ENCODE measurements around the gene TH.

Gene TH

DNA sequence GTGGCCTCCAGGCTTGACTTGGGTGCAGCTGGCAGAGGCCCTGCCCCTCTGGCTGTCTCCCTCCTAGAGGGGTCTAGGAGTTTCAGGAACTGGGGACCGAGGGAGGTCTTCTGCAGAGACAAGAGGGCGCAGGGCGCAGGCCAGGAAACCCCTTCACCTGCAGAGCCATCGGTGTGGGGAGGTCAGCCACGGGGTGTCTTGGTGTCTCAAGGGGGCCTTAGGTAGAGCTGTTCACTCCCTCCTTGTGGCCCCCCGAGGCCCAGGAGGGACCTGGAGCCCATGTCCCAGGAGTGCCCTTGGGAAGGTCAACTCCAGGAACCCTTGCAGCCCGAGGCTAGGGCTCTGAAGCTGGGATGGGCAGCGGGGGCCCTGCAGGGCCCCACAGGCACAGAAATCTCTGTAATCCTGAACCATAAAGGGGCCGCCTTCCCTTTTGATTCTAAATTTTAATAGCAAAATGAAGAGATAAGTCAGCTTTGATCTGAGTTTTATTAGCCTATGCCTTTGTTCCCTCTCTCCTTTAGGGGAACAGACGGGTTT, 31.4 kb upstream of the TH start:
- no peak for TF ChIP-seq ZFX (IDR thresholded peaks at IDR 0.05; ENCODE audit: borderline replicate concordance)
- no peak for TF ChIP-seq CTCF (IDR thresholded peaks at IDR 0.05)
- peak overlapping the region; percentile 48 for H3K27ac ChIP-seq

DNA sequence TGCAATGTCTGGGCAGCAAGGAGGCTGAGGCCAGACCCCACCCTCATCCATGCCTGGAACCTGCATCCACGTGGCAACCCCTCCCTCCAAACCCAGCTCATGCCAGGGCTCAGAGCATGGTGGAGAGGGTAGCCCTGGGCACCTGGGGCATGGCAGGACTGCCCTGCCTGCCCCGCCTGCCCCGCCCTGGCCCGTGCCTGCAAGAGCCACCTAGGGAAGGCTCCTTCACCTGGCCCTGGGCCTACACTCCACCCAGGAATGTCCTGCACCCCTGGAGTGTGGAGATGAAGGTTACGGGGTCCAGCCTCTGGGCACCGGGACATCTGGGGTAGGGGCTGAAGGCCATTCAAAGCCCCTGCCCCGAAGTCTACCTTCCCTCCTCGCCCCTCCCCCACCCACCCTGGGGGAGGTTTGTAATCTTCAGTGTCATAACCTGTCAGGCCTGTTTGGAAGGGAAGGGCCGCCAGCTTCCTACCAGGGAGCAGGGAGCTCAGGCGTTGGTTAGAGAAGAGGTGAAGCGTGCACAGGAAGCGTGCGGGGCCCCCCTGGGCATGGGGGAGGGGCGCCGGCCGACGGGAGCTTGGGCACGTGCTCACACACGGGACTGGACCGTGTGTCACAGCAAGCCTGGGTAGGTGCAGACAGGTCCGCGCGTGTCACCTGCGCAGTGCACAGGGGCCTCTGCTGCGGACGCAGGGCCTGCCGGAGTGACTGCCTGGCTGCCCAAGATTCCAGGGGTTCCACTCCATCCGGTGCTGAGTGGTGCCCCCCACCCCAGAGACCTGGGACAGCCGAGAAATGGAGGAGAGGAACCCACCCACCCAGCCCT, 30.7 kb upstream of the TH start:
- TF ChIP-seq ZFX (IDR thresholded peaks at IDR 0.05; ENCODE audit: borderline replicate concordance) (no peak), CTCF (IDR thresholded peaks at IDR 0.05) (no peak)
- H3K27ac ChIP-seq: peak overlapping the region; percentile 48

GRCh38 chr11:2201542-2201941, 29.9 kb upstream of the TH start:
- peak overlapping the region; percentile 48; the same call in 1 of the 2 replicates for H3K27ac ChIP-seq

DNA sequence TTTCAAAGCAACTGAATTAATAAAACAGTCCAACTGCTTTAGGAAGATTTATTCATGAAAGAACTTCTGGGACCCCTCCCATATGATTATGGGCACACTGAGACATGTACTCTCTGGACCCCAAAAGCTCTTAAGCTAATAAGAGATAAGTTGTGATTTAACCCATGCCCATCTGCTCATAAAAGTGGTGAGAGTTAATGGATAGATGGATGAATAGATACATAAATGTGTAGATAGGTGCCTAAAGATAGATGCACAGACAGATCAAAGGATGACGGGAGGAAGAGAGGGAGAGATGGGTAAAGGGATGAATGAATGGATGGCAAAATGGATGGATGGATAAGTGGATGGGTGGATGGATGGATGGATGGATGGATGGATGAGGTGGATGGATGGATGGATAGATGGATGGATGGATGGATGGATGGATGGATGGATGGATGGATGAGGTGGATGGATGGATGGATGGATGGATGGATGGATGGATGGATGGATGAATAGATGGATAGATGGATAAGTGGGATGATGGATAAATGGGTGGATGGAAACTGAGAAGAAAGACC, 29.4 kb upstream of the TH start:
- TF ChIP-seq CTCF (IDR thresholded peaks at IDR 0.05): no peak
- TF ChIP-seq ZFX (IDR thresholded peaks at IDR 0.05; ENCODE audit: borderline replicate concordance): no peak
- H3K27ac ChIP-seq: no peak overlapping the region

More at GRCh38 chr11:2201542-2201941, 29.9 kb upstream of the TH start:
- no peak for TF ChIP-seq CTCF (IDR thresholded peaks at IDR 0.05)
- no peak for TF ChIP-seq ZFX (IDR thresholded peaks at IDR 0.05; ENCODE audit: borderline replicate concordance)

- H3K27ac ChIP-seq: no peak overlapping the region
- TF ChIP-seq ZFX (IDR thresholded peaks at IDR 0.05; ENCODE audit: borderline replicate concordance): no peak
- no peak for TF ChIP-seq CTCF (IDR thresholded peaks at IDR 0.05)
Measured at GRCh38 chr11:2200536-2200935, 28.9 kb upstream of the TH start.

DNA sequence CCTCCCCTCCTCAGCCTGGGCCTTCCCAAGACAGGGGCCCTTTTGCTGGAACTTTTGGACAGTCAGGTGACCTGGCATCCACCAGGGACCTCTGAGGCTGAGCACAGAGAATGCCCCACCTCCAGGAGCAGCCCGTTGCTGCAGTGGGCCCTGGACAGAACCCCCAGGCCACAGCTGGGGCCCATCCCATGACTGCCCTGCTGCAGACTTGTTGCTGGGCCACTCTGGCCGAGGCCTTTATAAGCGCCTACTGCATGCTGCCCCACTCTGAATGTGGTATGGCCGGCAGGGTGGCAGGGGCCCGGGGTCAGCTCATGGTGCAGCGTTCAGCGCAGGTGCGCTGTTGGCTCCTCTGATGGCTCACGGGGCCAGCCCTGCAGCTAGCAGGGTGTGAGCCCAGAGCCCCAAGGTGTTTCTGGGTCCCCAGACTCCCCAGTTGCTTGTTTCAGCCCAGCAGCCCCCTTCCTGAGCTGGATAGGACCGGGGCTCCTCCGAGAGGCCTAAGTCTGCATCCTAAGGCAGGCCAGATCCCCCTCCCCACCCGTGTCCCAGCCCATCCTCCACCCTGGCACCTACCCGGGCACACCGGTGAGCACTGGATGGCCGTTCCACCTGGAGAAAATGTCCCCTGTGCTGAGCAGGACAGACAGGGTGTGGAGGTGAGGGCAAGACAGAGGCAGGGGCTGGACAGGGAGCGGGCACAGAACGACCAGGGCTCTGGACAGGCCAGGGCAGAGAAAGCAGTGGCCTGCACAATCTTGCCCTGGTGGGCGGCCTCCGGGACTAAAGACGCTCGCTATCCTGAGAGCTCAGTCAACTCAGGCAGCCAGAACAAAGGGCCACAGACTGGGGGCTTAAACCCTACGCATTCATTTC, 28.1 kb upstream of the TH start:
- no peak overlapping the region for H3K27ac ChIP-seq
- TF ChIP-seq CTCF (IDR thresholded peaks at IDR 0.05): no peak
- TF ChIP-seq ZFX (IDR thresholded peaks at IDR 0.05; ENCODE audit: borderline replicate concordance): no peak
